Breast epithelium (tissue), 3 donors: ENCODE data around the gene TFAP2B.

Source experiments
- POLR2A ChIP-seq: fragments of 450-650 bp; IDR thresholded peaks from one replicate; pipeline ENCODE4 v1.6.1; 2016; ENCODE audit warnings: antibody characterized with exemption, mild to moderate bottlenecking, moderate library complexity
- POLR2AphosphoS5 ChIP-seq, 3 donors: sonication (generic); formaldehyde crosslinking; IDR thresholded peaks; one replicate each; pipeline ENCODE4 v1.6.1; 2017; ENCODE audit warnings: antibody characterized with exemption in 3 of 3
- TF ChIP-seq, protein P1 (sequence below), 3 donors: fragments of 450-650 bp; IDR thresholded peaks; one replicate each; pipeline ENCODE4 v1.5.1; 2016 to 2017; ENCODE audit warnings: antibody characterized with exemption in 3 of 3, mild to moderate bottlenecking in 3 of 3, moderate library complexity in 3 of 3

- TF ChIP-seq, protein P1, sequence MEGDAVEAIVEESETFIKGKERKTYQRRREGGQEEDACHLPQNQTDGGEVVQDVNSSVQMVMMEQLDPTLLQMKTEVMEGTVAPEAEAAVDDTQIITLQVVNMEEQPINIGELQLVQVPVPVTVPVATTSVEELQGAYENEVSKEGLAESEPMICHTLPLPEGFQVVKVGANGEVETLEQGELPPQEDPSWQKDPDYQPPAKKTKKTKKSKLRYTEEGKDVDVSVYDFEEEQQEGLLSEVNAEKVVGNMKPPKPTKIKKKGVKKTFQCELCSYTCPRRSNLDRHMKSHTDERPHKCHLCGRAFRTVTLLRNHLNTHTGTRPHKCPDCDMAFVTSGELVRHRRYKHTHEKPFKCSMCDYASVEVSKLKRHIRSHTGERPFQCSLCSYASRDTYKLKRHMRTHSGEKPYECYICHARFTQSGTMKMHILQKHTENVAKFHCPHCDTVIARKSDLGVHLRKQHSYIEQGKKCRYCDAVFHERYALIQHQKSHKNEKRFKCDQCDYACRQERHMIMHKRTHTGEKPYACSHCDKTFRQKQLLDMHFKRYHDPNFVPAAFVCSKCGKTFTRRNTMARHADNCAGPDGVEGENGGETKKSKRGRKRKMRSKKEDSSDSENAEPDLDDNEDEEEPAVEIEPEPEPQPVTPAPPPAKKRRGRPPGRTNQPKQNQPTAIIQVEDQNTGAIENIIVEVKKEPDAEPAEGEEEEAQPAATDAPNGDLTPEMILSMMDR (IDR thresholded peaks at IDR 0.05): no peak
- TF ChIP-seq POLR2A (no peak), POLR2AphosphoS5 (IDR thresholded peaks at IDR 0.05) (no peak)
Measured at GRCh38 chr6:50873167-50873566, 54.5 kb downstream of the TFAP2B start.
